Measurements from ENCODE around the gene TRIO. TPM values are rescaled to one million over a fixed set of nuclear protein-coding genes. Genes with fewer than 3 reads are reported as not detected.

Gene TRIO
- total and polyA plus RNA-seq, 10 of the 15 experiments (the other 5 are each of a cell fraction or from before 2014, with no cell fraction given): 5.1 to 96.4 (median 44.6) TPM

- Histone ChIP-seq H3K79me2 (ENCODE audit: control insufficient read depth, insufficient read depth, low read length) (no peaks in the 10 kb centered on the region), H2AFZ (ENCODE audit: control insufficient read depth, low read depth, low read length) (no peak overlapping the region), H3K9ac (ENCODE audit: control insufficient read depth, insufficient read depth, low read length) (no peak overlapping the region), H3K27me3 (replicated peaks in 1 of 2; ENCODE audit: control insufficient read depth in 2 of 2, insufficient read depth in 2 of 2, low read length in 1 of 2) (no peaks in the 10 kb centered on the region; a peak in 2 of 4 replicates), H3K4me1 (ENCODE audit: control insufficient read depth, insufficient read depth, low read length) (no peaks in the 10 kb centered on the region), H3K9me3 (replicated peaks; ENCODE audit: control insufficient read depth, insufficient read depth, low read length) (no peaks in the 10 kb centered on the region), H3K4me2 (ENCODE audit: control insufficient read depth, insufficient read depth) (no peak overlapping the region), H4K20me1 (ENCODE audit: control insufficient read depth, insufficient read depth) (no peaks in the 10 kb centered on the region), H3K36me3 (ENCODE audit: control insufficient read depth in 2 of 2, insufficient read depth in 2 of 2, low read length in 1 of 2) (no peaks in the 10 kb centered on the region), H3K27ac (ENCODE audit: control insufficient read depth, insufficient read depth) (no peak overlapping the region), H3K4me3 (no peak overlapping the region)
- intact Hi-C loops (cut with micrococcal nuclease; ENCODE audit: unreplicated experiment): no loop called here
- ChIA-PET RAD21 (ENCODE audit: unreplicated experiment) (no interaction called here), SMC1A (ENCODE audit: uncharacterized antibody, unreplicated experiment) (no interaction called here), POLR2A (no interaction called here), CTCF (no interaction called here)
- ATAC-seq (no peak), DNase-seq (ENCODE audit: low read depth, low spot score) (no peak), FAIRE-seq (no peak)
- no TSS peak for BruUV-seq (replicated peaks)
- TF ChIP-seq ATF3 (IDR thresholded peaks at IDR 0.05; ENCODE audit: borderline replicate concordance, extremely low read depth, low read depth, low read length): no peak
- no peak for TF ChIP-seq BHLHE40 (IDR thresholded peaks at IDR 0.05; ENCODE audit: borderline replicate concordance in 1 of 2, low read depth in 2 of 2, low read length in 1 of 2)
- no peak for TF ChIP-seq TCF7 (IDR thresholded peaks at IDR 0.05; ENCODE audit: borderline replicate concordance)
- TF ChIP-seq NR2C1 (IDR thresholded peaks at IDR 0.05): no peak
- no peak for TF ChIP-seq BCL3 (IDR thresholded peaks at IDR 0.05; ENCODE audit: borderline replicate concordance, insufficient read depth, low read depth, low read length, poor library complexity, severe bottlenecking)
- no peak for TF ChIP-seq SMAD5 (IDR thresholded peaks at IDR 0.05; ENCODE audit: low read depth)
- no peak for TF ChIP-seq STAT1 (conservative IDR thresholded peaks at IDR 0.05)
- no peak for TF ChIP-seq E4F1 (IDR thresholded peaks at IDR 0.05; ENCODE audit: borderline replicate concordance, partially characterized antibody)
- no peak for TF ChIP-seq RFX5 (IDR thresholded peaks at IDR 0.05; ENCODE audit: low read depth, low read length)
- TF ChIP-seq SRF (IDR thresholded peaks at IDR 0.05; ENCODE audit: low read depth in 2 of 2, low read length in 2 of 2): no peak
- no peak for TF ChIP-seq FOXM1 (IDR thresholded peaks at IDR 0.05; ENCODE audit: low read depth, low read length)
- no peak for TF ChIP-seq ZNF207 (IDR thresholded peaks at IDR 0.05; ENCODE audit: borderline replicate concordance)
- 41% methylated on average over 3 of the region's 3 CpGs for WGBS (ENCODE audit: insufficient coverage, insufficient replicate concordance, low lambda C conversion rate, missing lambda C conversion rate)
- in situ Hi-C loops (cut with MboI): no loop called here
Observed at GRCh38 chr5:14127587-14127986, 15.6 kb upstream of the TRIO start.
